Measurements from ENCODE around the gene FAM180B.

Gene FAM180B

GRCh38 chr11:47570651-47571356, 15.7 kb upstream of the FAM180B start:
- no peak for DNase-seq (ENCODE audit: low read depth in 2 of 2)
- TF ChIP-seq CTCF (IDR thresholded peaks at IDR 0.05; ENCODE audit: low read depth, low read length) = no peak
- no peak overlapping the region for H3K4me3 ChIP-seq (replicated peaks in 1 of 2; ENCODE audit: low read depth in 2 of 2, low read length in 2 of 2)

GRCh38 chr11:47571357-47571729, 15.1 kb upstream of the FAM180B start:
- no peak overlapping the region for H3K4me3 ChIP-seq (replicated peaks in 1 of 2; ENCODE audit: low read depth in 2 of 2, low read length in 2 of 2)
- no peak for DNase-seq (ENCODE audit: low read depth in 2 of 2)
- no peak for TF ChIP-seq CTCF (IDR thresholded peaks at IDR 0.05; ENCODE audit: low read depth, low read length)

DNA sequence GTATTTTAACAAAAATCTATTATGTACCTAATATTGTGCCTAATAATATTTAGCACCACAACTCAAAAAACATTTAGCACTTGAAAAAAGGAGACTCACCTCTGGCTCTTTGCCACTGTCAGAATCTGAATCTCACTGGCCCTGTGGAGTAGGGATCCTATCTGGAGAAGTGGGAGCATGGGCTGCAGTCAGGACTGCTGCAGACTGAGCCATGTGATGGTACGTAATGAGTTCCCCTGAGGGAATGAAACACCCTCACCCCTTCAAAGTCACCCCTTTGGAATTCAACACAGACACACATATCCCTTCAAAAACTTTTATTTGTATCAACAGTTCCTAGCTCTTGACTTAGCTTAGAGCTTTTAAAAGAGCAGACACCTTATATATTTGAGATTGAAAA, 14.6 kb upstream of the FAM180B start:
- TF ChIP-seq CTCF (IDR thresholded peaks at IDR 0.05; ENCODE audit: low read depth, low read length) = no peak
- DNase-seq (ENCODE audit: low read depth in 2 of 2) = peak in 1 of 2 donors; percentile 81

GRCh38 chr11:47572715-47573255, 13.7 kb upstream of the FAM180B start:
- no peak overlapping the region for H3K4me3 ChIP-seq (replicated peaks in 1 of 2; ENCODE audit: low read depth in 2 of 2, low read length in 2 of 2)
- TF ChIP-seq CTCF (IDR thresholded peaks at IDR 0.05; ENCODE audit: low read depth, low read length) = no peak
- DNase-seq (ENCODE audit: low read depth in 2 of 2) = peak; percentile 25 to 65

More for the DNA sequence above, 14.6 kb upstream of the FAM180B start:
- no peak overlapping the region for H3K4me3 ChIP-seq (replicated peaks in 1 of 2; ENCODE audit: low read depth in 2 of 2, low read length in 2 of 2)

- TF ChIP-seq CTCF (IDR thresholded peaks at IDR 0.05; ENCODE audit: low read depth, low read length) = no peak
- DNase-seq (ENCODE audit: low read depth in 2 of 2) = no peak
- H3K4me3 ChIP-seq (replicated peaks in 1 of 2; ENCODE audit: low read depth in 2 of 2, low read length in 2 of 2) = no peak overlapping the region
Observed at GRCh38 chr11:47573321-47573720, 13.2 kb upstream of the FAM180B start.

DNA sequence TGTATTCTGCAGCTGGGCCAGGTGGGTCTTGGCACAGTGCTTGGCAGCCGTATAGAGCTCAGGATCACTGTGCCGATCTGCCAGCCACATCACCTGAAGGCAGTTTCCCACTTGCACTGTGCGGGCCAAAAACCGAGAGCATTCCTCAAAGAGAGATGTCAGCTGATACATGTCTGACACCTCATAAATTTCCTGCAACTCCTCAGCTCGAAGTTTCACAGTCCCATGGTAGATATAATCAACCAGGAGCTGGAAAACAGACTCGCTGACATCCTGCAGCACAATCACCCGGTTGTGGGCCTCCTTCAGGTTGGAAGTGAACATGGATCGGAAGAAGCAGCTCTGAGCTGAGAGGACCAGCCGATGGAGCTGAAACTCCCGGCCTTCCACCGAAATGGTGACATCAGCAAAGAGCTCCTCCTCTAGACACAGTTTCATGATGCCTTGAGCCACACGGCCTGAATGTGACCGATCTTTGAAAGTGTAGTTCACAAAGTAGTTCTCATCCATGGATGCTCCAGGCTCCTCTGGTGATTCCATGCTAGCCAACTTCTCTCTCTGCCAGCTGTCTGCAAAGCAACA, 8.9 kb upstream of the FAM180B start:
- DNase-seq (ENCODE audit: low read depth in 2 of 2) = no peak
- TF ChIP-seq CTCF (IDR thresholded peaks at IDR 0.05; ENCODE audit: low read depth, low read length) = no peak
- peak overlapping the region in 1 of 2 donors; percentile 99 for H3K4me3 ChIP-seq (replicated peaks in 1 of 2; ENCODE audit: low read depth in 2 of 2, low read length in 2 of 2)
